ENCODE results near the gene PLCL2. TPM values are rescaled to one million over a fixed set of nuclear protein-coding genes. Genes with fewer than 3 reads are reported as not detected.
A peak's percentile ranks its signal among the peaks of the same experiment; 100 is the strongest.

PLCL2 gene
- total and polyA plus RNA-seq, 10 donors, result 6.9 to 60.4 (median 41.8) TPM

- no peak for TF ChIP-seq POLR2AphosphoS5 (IDR thresholded peaks at IDR 0.05)
- no peak for TF ChIP-seq POLR2A (IDR thresholded peaks at IDR 0.05)
- no peak for TF ChIP-seq CTCF (IDR thresholded peaks at IDR 0.05 in 8 of 11, conservative IDR thresholded peaks at IDR 0.05 in 3 of 11)
- H3K4me3 ChIP-seq, result no peak overlapping the region
- H3K27me3 ChIP-seq (replicated peaks in 1 of 7), result no peaks in the 10 kb centered on the region
- intact Hi-C loops (cut with DNase I; ENCODE audit: low total_unique reads), result no loop called here
- H3K36me3 ChIP-seq, result no peaks in the 10 kb centered on the region
- peak overlapping the region in 6 of 8 donors; percentile 31 to 76 (median 62) for H3K27ac ChIP-seq
- no peak for DNase-seq
- H3K9me3 ChIP-seq, result no peaks in the 10 kb centered on the region
- peaks cover 27 to 97% (median 79%) of the 10 kb centered on the region in 6 donors for H3K4me1 ChIP-seq
These were observed 32.6 kb downstream of the PLCL2 start for GRCh38 chr3:16917256-16917935.

- Histone ChIP-seq H3K27me3 (replicated peaks in 1 of 7) (no peaks in the 10 kb centered on the region), H3K9me3 (no peaks in the 10 kb centered on the region), H3K27ac (peak overlapping the region in 4 of 8 donors; percentile 4 to 76 (median 62)), H3K36me3 (no peaks in the 10 kb centered on the region), H3K4me1 (peaks cover 27 to 95% (median 73%) of the 10 kb centered on the region in 6 donors), H3K4me3 (no peak overlapping the region)
- no peak for DNase-seq
- intact Hi-C loops (cut with DNase I; ENCODE audit: low total_unique reads), result no loop called here
- WGBS, 5 donors, result 83 to 89% (median 87%) methylated on average over 3 of the region's 3 CpGs
- TF ChIP-seq POLR2AphosphoS5 (IDR thresholded peaks at IDR 0.05), result no peak
These were observed 33.4 kb downstream of the PLCL2 start for GRCh38 chr3:16917980-16918682.

- no peaks in the 10 kb centered on the region for H3K27me3 ChIP-seq (replicated peaks in 1 of 7)
- no peak overlapping the region for H3K4me3 ChIP-seq
- DNase-seq, result no peak
- intact Hi-C loops (cut with DNase I; ENCODE audit: low total_unique reads), result no loop called here
- TF ChIP-seq CTCF (IDR thresholded peaks at IDR 0.05 in 8 of 11, conservative IDR thresholded peaks at IDR 0.05 in 3 of 11) (no peak), POLR2A (IDR thresholded peaks at IDR 0.05) (no peak), POLR2AphosphoS5 (IDR thresholded peaks at IDR 0.05) (no peak)
- H3K36me3 ChIP-seq, result no peaks in the 10 kb centered on the region
- no peak overlapping the region for H3K27ac ChIP-seq
- H3K4me1 ChIP-seq, result peaks cover 27 to 95% (median 72%) of the 10 kb centered on the region in 6 donors
- peaks cover 0 to 3% (median 0%) of the 10 kb centered on the region in 8 donors for H3K9me3 ChIP-seq
These were observed 33.9 kb downstream of the PLCL2 start for GRCh38 chr3:16918683-16919025.

GRCh38 chr3:16923112-16923511 lies 38.4 kb downstream of the PLCL2 start:
- Histone ChIP-seq H3K9me3 (peaks cover 0 to 19% (median 12%) of the 10 kb centered on the region in 8 donors), H3K4me3 (no peak overlapping the region), H3K27ac (no peak overlapping the region), H3K36me3 (no peaks in the 10 kb centered on the region), H3K27me3 (replicated peaks in 1 of 7) (no peaks in the 10 kb centered on the region), H3K4me1 (peaks cover 6 to 90% (median 48%) of the 10 kb centered on the region in 6 donors)
- 92 to 98% (median 94%) methylated on average over 2 of the region's 2 CpGs for WGBS, 5 donors
- TF ChIP-seq POLR2A (IDR thresholded peaks at IDR 0.05) (no peak), CTCF (IDR thresholded peaks at IDR 0.05 in 8 of 11, conservative IDR thresholded peaks at IDR 0.05 in 3 of 11) (no peak), POLR2AphosphoS5 (IDR thresholded peaks at IDR 0.05) (no peak)
- intact Hi-C loops (cut with DNase I; ENCODE audit: low total_unique reads), result no loop called here
- DNase-seq, result no peak

Measured in spleen (tissue), 11 donors.